Measurements from ENCODE around the gene MEF2D. TPM values are rescaled to one million over a fixed set of nuclear protein-coding genes. Genes with fewer than 3 reads are reported as not detected.

The MEF2D gene
- polyA plus RNA-seq, 4 donors = 5.8 to 23.7 (median 13.0) TPM

- no peak for FAIRE-seq
- WGBS, 3 donors = 86 to 92% (median 89%) methylated on average over 8 of the region's 8 CpGs
- no peak overlapping the region for H3K4me3 ChIP-seq (ENCODE audit: low read depth in 1 of 3, low read length in 3 of 3)
Observed at GRCh38 chr1:156528875-156529425, 28.4 kb upstream of the MEF2D start.

GRCh38 chr1:156528231-156528630 is 27.7 kb upstream of the MEF2D start:
- Histone ChIP-seq H3K9me3 (ENCODE audit: control insufficient read depth in 2 of 2, insufficient read depth in 1 of 2, low read depth in 1 of 2, low read length in 1 of 2) (no peaks in the 10 kb centered on the region), H3K27ac (ENCODE audit: low read depth in 1 of 3, low read length in 2 of 3) (no peak overlapping the region), H3K4me1 (ENCODE audit: control insufficient read depth in 3 of 3, insufficient read depth in 2 of 3, low read depth in 1 of 3, low read length in 2 of 3) (peaks cover 0 to 9% (median 6%) of the 10 kb centered on the region in 3 donors), H3K36me3 (ENCODE audit: control insufficient read depth in 3 of 3, insufficient read depth in 2 of 3, low read depth in 1 of 3, low read length in 3 of 3) (peaks cover 0 to 46% (median 0%) of the 10 kb centered on the region in 3 donors), H3K27me3 (ENCODE audit: control insufficient read depth in 3 of 3, insufficient read depth in 3 of 3, low read length in 3 of 3) (no peaks in the 10 kb centered on the region), H3K4me3 (ENCODE audit: low read depth in 1 of 3, low read length in 3 of 3) (no peak overlapping the region)
- FAIRE-seq (no peak), DNase-seq (no peak)
- 80 to 86% (median 80%) methylated on average over 5 of the region's 5 CpGs for WGBS, 3 donors

More at GRCh38 chr1:156528875-156529425, 28.4 kb upstream of the MEF2D start:
- no peaks in the 10 kb centered on the region for H3K27me3 ChIP-seq (ENCODE audit: control insufficient read depth in 3 of 3, insufficient read depth in 3 of 3, low read length in 3 of 3)
- no peak for DNase-seq
- peaks cover 0 to 9% (median 6%) of the 10 kb centered on the region in 3 donors for H3K4me1 ChIP-seq (ENCODE audit: control insufficient read depth in 3 of 3, insufficient read depth in 2 of 3, low read depth in 1 of 3, low read length in 2 of 3)
- peaks cover 0 to 53% (median 0%) of the 10 kb centered on the region in 3 donors for H3K36me3 ChIP-seq (ENCODE audit: control insufficient read depth in 3 of 3, insufficient read depth in 2 of 3, low read depth in 1 of 3, low read length in 3 of 3)
- no peaks in the 10 kb centered on the region for H3K9me3 ChIP-seq (ENCODE audit: control insufficient read depth in 2 of 2, insufficient read depth in 1 of 2, low read depth in 1 of 2, low read length in 1 of 2)
- no peak overlapping the region for H3K27ac ChIP-seq (ENCODE audit: low read depth in 1 of 3, low read length in 2 of 3)

GRCh38 chr1:156527584-156527983 is 27.0 kb upstream of the MEF2D start:
- Histone ChIP-seq H3K4me1 (ENCODE audit: control insufficient read depth in 3 of 3, insufficient read depth in 2 of 3, low read depth in 1 of 3, low read length in 2 of 3) (peaks cover 0 to 9% (median 6%) of the 10 kb centered on the region in 3 donors), H3K36me3 (ENCODE audit: control insufficient read depth in 3 of 3, insufficient read depth in 2 of 3, low read depth in 1 of 3, low read length in 3 of 3) (peaks cover 0 to 40% (median 0%) of the 10 kb centered on the region in 3 donors), H3K9me3 (ENCODE audit: control insufficient read depth in 2 of 2, insufficient read depth in 1 of 2, low read depth in 1 of 2, low read length in 1 of 2) (no peaks in the 10 kb centered on the region), H3K4me3 (ENCODE audit: low read depth in 1 of 3, low read length in 3 of 3) (no peak overlapping the region), H3K27ac (ENCODE audit: low read depth in 1 of 3, low read length in 2 of 3) (no peak overlapping the region), H3K27me3 (ENCODE audit: control insufficient read depth in 3 of 3, insufficient read depth in 3 of 3, low read length in 3 of 3) (no peaks in the 10 kb centered on the region)
- no peak for DNase-seq
- WGBS, 3 donors = 85 to 93% (median 91%) methylated on average over 2 of the region's 2 CpGs
- no peak for FAIRE-seq

- Histone ChIP-seq H3K4me3 (ENCODE audit: low read depth in 1 of 3, low read length in 3 of 3) (no peak overlapping the region), H3K36me3 (ENCODE audit: control insufficient read depth in 3 of 3, insufficient read depth in 2 of 3, low read depth in 1 of 3, low read length in 3 of 3) (peaks cover 0 to 30% (median 0%) of the 10 kb centered on the region in 3 donors), H3K27ac (ENCODE audit: low read depth in 1 of 3, low read length in 2 of 3) (peak overlapping the region in 1 of 3 donors; percentile 62), H3K9me3 (ENCODE audit: control insufficient read depth in 2 of 2, insufficient read depth in 1 of 2, low read depth in 1 of 2, low read length in 1 of 2) (no peaks in the 10 kb centered on the region), H3K4me1 (ENCODE audit: control insufficient read depth in 3 of 3, insufficient read depth in 2 of 3, low read depth in 1 of 3, low read length in 2 of 3) (peaks cover 0 to 9% (median 6%) of the 10 kb centered on the region in 3 donors), H3K27me3 (ENCODE audit: control insufficient read depth in 3 of 3, insufficient read depth in 3 of 3, low read length in 3 of 3) (no peaks in the 10 kb centered on the region)
- DNase-seq (peak; percentile 51 to 85), FAIRE-seq (no peak)
- WGBS, 3 donors = 61 to 74% (median 62%) methylated on average over 2 of the region's 2 CpGs
Observed at GRCh38 chr1:156525856-156526489, 25.4 kb upstream of the MEF2D start.

GRCh38 chr1:156525071-156525501 is 24.5 kb upstream of the MEF2D start:
- Histone ChIP-seq H3K27ac (ENCODE audit: low read depth in 1 of 3, low read length in 2 of 3) (peak overlapping the region in 2 of 3 donors; percentile 5 to 27), H3K9me3 (ENCODE audit: control insufficient read depth in 2 of 2, insufficient read depth in 1 of 2, low read depth in 1 of 2, low read length in 1 of 2) (no peaks in the 10 kb centered on the region), H3K4me1 (ENCODE audit: control insufficient read depth in 3 of 3, insufficient read depth in 2 of 3, low read depth in 1 of 3, low read length in 2 of 3) (peaks cover 0 to 9% (median 6%) of the 10 kb centered on the region in 3 donors), H3K4me3 (ENCODE audit: low read depth in 1 of 3, low read length in 3 of 3) (no peak overlapping the region), H3K36me3 (ENCODE audit: control insufficient read depth in 3 of 3, insufficient read depth in 2 of 3, low read depth in 1 of 3, low read length in 3 of 3) (peaks cover 0 to 23% (median 0%) of the 10 kb centered on the region in 3 donors), H3K27me3 (ENCODE audit: control insufficient read depth in 3 of 3, insufficient read depth in 3 of 3, low read length in 3 of 3) (no peaks in the 10 kb centered on the region)
- FAIRE-seq = no peak
- DNase-seq = no peak
- 36 to 59% (median 47%) methylated on average over 6 of the region's 6 CpGs for WGBS, 3 donors

GRCh38 chr1:156524481-156524869 is 23.9 kb upstream of the MEF2D start:
- Histone ChIP-seq H3K27ac (ENCODE audit: low read depth in 1 of 3, low read length in 2 of 3) (peak overlapping the region in 1 of 3 donors; percentile 43), H3K4me1 (ENCODE audit: control insufficient read depth in 3 of 3, insufficient read depth in 2 of 3, low read depth in 1 of 3, low read length in 2 of 3) (peaks cover 0 to 9% (median 6%) of the 10 kb centered on the region in 3 donors)
- no peak for FAIRE-seq

GRCh38 chr1:156523801-156524480 is 23.4 kb upstream of the MEF2D start:
- no peak for DNase-seq
- WGBS, 3 donors = 63 to 84% (median 79%) methylated on average over 2 of the region's 2 CpGs

More at GRCh38 chr1:156524481-156524869, 23.9 kb upstream of the MEF2D start:
- no peaks in the 10 kb centered on the region for H3K9me3 ChIP-seq (ENCODE audit: control insufficient read depth in 2 of 2, insufficient read depth in 1 of 2, low read depth in 1 of 2, low read length in 1 of 2)
- WGBS, 3 donors = 67 to 71% (median 69%) methylated on average over 3 of the region's 3 CpGs
- peaks cover 0 to 20% (median 0%) of the 10 kb centered on the region in 3 donors for H3K36me3 ChIP-seq (ENCODE audit: control insufficient read depth in 3 of 3, insufficient read depth in 2 of 3, low read depth in 1 of 3, low read length in 3 of 3)
- DNase-seq = no peak
- no peak overlapping the region for H3K4me3 ChIP-seq (ENCODE audit: low read depth in 1 of 3, low read length in 3 of 3)
- H3K27me3 ChIP-seq (ENCODE audit: control insufficient read depth in 3 of 3, insufficient read depth in 3 of 3, low read length in 3 of 3) = no peaks in the 10 kb centered on the region

GRCh38 chr1:156522443-156522970 is 21.9 kb upstream of the MEF2D start:
- no peaks in the 10 kb centered on the region for H3K27me3 ChIP-seq (ENCODE audit: control insufficient read depth in 3 of 3, insufficient read depth in 3 of 3, low read length in 3 of 3)
- H3K36me3 ChIP-seq (ENCODE audit: control insufficient read depth in 3 of 3, insufficient read depth in 2 of 3, low read depth in 1 of 3, low read length in 3 of 3) = peaks cover 0 to 6% (median 0%) of the 10 kb centered on the region in 3 donors
- no peaks in the 10 kb centered on the region for H3K9me3 ChIP-seq (ENCODE audit: control insufficient read depth in 2 of 2, insufficient read depth in 1 of 2, low read depth in 1 of 2, low read length in 1 of 2)
- FAIRE-seq (no peak), DNase-seq (no peak)
- H3K4me1 ChIP-seq (ENCODE audit: control insufficient read depth in 3 of 3, insufficient read depth in 2 of 3, low read depth in 1 of 3, low read length in 2 of 3) = peaks cover 0 to 9% (median 6%) of the 10 kb centered on the region in 3 donors
- H3K27ac ChIP-seq (ENCODE audit: low read depth in 1 of 3, low read length in 2 of 3) = no peak overlapping the region
- no peak overlapping the region for H3K4me3 ChIP-seq (ENCODE audit: low read depth in 1 of 3, low read length in 3 of 3)

More at GRCh38 chr1:156523801-156524480, 23.4 kb upstream of the MEF2D start:
- no peak overlapping the region for H3K4me3 ChIP-seq (ENCODE audit: low read depth in 1 of 3, low read length in 3 of 3)
- FAIRE-seq = no peak
- no peaks in the 10 kb centered on the region for H3K27me3 ChIP-seq (ENCODE audit: control insufficient read depth in 3 of 3, insufficient read depth in 3 of 3, low read length in 3 of 3)
- H3K36me3 ChIP-seq (ENCODE audit: control insufficient read depth in 3 of 3, insufficient read depth in 2 of 3, low read depth in 1 of 3, low read length in 3 of 3) = peaks cover 0 to 19% (median 0%) of the 10 kb centered on the region in 3 donors
- H3K27ac ChIP-seq (ENCODE audit: low read depth in 1 of 3, low read length in 2 of 3) = no peak overlapping the region
- no peaks in the 10 kb centered on the region for H3K9me3 ChIP-seq (ENCODE audit: control insufficient read depth in 2 of 2, insufficient read depth in 1 of 2, low read depth in 1 of 2, low read length in 1 of 2)
- peaks cover 0 to 9% (median 6%) of the 10 kb centered on the region in 3 donors for H3K4me1 ChIP-seq (ENCODE audit: control insufficient read depth in 3 of 3, insufficient read depth in 2 of 3, low read depth in 1 of 3, low read length in 2 of 3)
